H9 (cell line): ENCODE results near the gene RORC. TPM values are rescaled to one million over a fixed set of nuclear protein-coding genes. Genes with fewer than 3 reads are reported as not detected.

ENCODE experiments used
- DNase-seq: peaks from one replicate; pipeline ENCODE4 v3.0.0-alpha.2; 2017
- H2AFZ ChIP-seq: one replicate; pipeline ENCODE4 v1.6.1; 2013; ENCODE audit warnings: mild to moderate bottlenecking, low read length, control low read depth, moderate library complexity
- H2AK5ac ChIP-seq: 2 replicates; pipeline ENCODE4 v1.6.1; 2013; ENCODE audit warnings: low read length, control low read depth, mixed read lengths; ENCODE audit not compliant: insufficient read length
- H2BK120ac ChIP-seq: one replicate; pipeline ENCODE4 v1.6.1; 2013; ENCODE audit warnings: low read depth, mild to moderate bottlenecking, low read length, control low read depth, inconsistent platforms; ENCODE audit not compliant: poor library complexity, severe bottlenecking
- H2BK12ac ChIP-seq: 2 replicates; pipeline ENCODE4 v1.6.1; 2013; ENCODE audit warnings: low read length, control low read depth, mixed read lengths, low read depth; ENCODE audit not compliant: insufficient read length
- H2BK15ac ChIP-seq: 2 replicates; pipeline ENCODE4 v1.6.1; 2013; ENCODE audit warnings: low read depth, low read length, control low read depth
- H2BK20ac ChIP-seq: one replicate; pipeline ENCODE4 v1.6.1; 2013; ENCODE audit warnings: low read depth, mild to moderate bottlenecking, low read length, control low read depth, inconsistent platforms; ENCODE audit not compliant: poor library complexity, severe bottlenecking
- H2BK5ac ChIP-seq: 2 replicates; pipeline ENCODE4 v1.6.1; 2013; ENCODE audit warnings: low read length, control low read depth, mixed read lengths; ENCODE audit not compliant: insufficient read length
- H3K14ac ChIP-seq: 2 replicates; pipeline ENCODE4 v1.6.1; 2013; ENCODE audit warnings: low read length, control low read depth; ENCODE audit not compliant: insufficient read depth
- H3K18ac ChIP-seq: 2 replicates; pipeline ENCODE4 v1.6.1; 2013; ENCODE audit warnings: low read depth, mild to moderate bottlenecking, mixed read lengths, low read length, control low read depth; ENCODE audit not compliant: insufficient read length
- H3K23ac ChIP-seq: 2 replicates; pipeline ENCODE4 v1.6.1; 2013; ENCODE audit warnings: low read length, control low read depth, mixed read lengths, low read depth; ENCODE audit not compliant: insufficient read length
- H3K23me2 ChIP-seq: 2 replicates; pipeline ENCODE4 v1.6.1; 2013; ENCODE audit warnings: low read depth, mild to moderate bottlenecking, mixed read lengths, low read length, control low read depth; ENCODE audit not compliant: insufficient read length, poor library complexity, severe bottlenecking
- H3K27ac ChIP-seq: 2 replicates; pipeline ENCODE4 v1.5.1; 2013; ENCODE audit warnings: low read length, control low read depth, mixed read lengths, low read depth; ENCODE audit not compliant: insufficient read length
- H3K27me3 ChIP-seq: 2 replicates; pipeline ENCODE4 v1.6.1; 2013; ENCODE audit warnings: low read length, control low read depth, inconsistent platforms; ENCODE audit not compliant: insufficient read depth
- H3K4ac ChIP-seq: 2 replicates; pipeline ENCODE4 v1.6.1; 2013; ENCODE audit warnings: low read depth, mild to moderate bottlenecking, control low read depth, inconsistent platforms, low read length, moderate library complexity
- H3K4me1 ChIP-seq: 2 replicates; pipeline ENCODE4 v1.6.1; 2013; ENCODE audit warnings: low read length, control low read depth, inconsistent platforms; ENCODE audit not compliant: insufficient read depth
- H3K4me2 ChIP-seq: 2 replicates; pipeline ENCODE4 v1.6.1; 2013; ENCODE audit warnings: low read length, control low read depth, mixed read lengths; ENCODE audit not compliant: insufficient read length, insufficient read depth
- H3K56ac ChIP-seq: 2 replicates; pipeline ENCODE4 v1.6.1; 2013; ENCODE audit warnings: low read depth, mild to moderate bottlenecking, mixed read lengths, low read length, control low read depth; ENCODE audit not compliant: insufficient read length
- H3K79me1 ChIP-seq: 2 replicates; pipeline ENCODE4 v1.6.1; 2013; ENCODE audit warnings: low read depth, mild to moderate bottlenecking, moderate library complexity, low read length, control low read depth, inconsistent platforms; ENCODE audit not compliant: insufficient read depth, poor library complexity, severe bottlenecking
- H3K79me2 ChIP-seq: 2 replicates; pipeline ENCODE4 v1.6.1; 2013; ENCODE audit warnings: low read length, control low read depth, inconsistent platforms; ENCODE audit not compliant: insufficient read depth
- H3K9ac ChIP-seq: 2 replicates; pipeline ENCODE4 v1.6.1; 2013; ENCODE audit warnings: low read length, control low read depth, mixed read lengths; ENCODE audit not compliant: insufficient read length; ENCODE audit errors: extremely low read depth
- H3K9me3 ChIP-seq: one replicate; pipeline ENCODE4 v1.6.1; 2013; ENCODE audit warnings: low read depth, low read length, inconsistent platforms; ENCODE audit not compliant: control insufficient read depth
- H3T11ph ChIP-seq: one replicate; pipeline ENCODE4 v1.6.1; 2013; ENCODE audit warnings: mild to moderate bottlenecking, low read length, control low read depth, inconsistent platforms
- H4K20me1 ChIP-seq: one replicate; pipeline ENCODE4 v1.6.1; 2013; ENCODE audit not compliant: control insufficient read depth, insufficient read length, insufficient read depth
- H4K5ac ChIP-seq: 2 replicates; pipeline ENCODE4 v1.6.1; 2013; ENCODE audit warnings: low read depth, mild to moderate bottlenecking, mixed read lengths, low read length, control low read depth; ENCODE audit not compliant: insufficient read length
- H4K8ac ChIP-seq: replicated peaks from 2 replicates; pipeline ENCODE4 v1.6.1; 2013; ENCODE audit warnings: low read length, control low read depth, mixed read lengths, low read depth; ENCODE audit not compliant: insufficient read length
- H4K91ac ChIP-seq: 2 replicates; pipeline ENCODE4 v1.6.1; 2013; ENCODE audit warnings: low read depth, mild to moderate bottlenecking, moderate library complexity, mixed read lengths, low read length, control low read depth; ENCODE audit not compliant: insufficient read length
- H3K27ac Mint-ChIP-seq, 3 experiments: 2 replicates in 2 of 3; 3 replicates in 1 of 3; pipeline ENCODE4 v1.8.0; 2020 to 2021; ENCODE audit warnings: mixed read lengths in 3 of 3, mild to moderate bottlenecking in 1 of 3, moderate library complexity in 1 of 3
- H3K27me3 Mint-ChIP-seq: 2 replicates; pipeline ENCODE4 v1.8.0; 2021; ENCODE audit warnings: low read depth, mild to moderate bottlenecking, moderate library complexity, mixed read lengths
- H3K36me3 Mint-ChIP-seq, 3 experiments: 2 replicates in 2 of 3; 3 replicates in 1 of 3; pipeline ENCODE4 v1.8.0; 2020 to 2021; ENCODE audit warnings: low read depth in 3 of 3, mixed read lengths in 3 of 3; ENCODE audit not compliant: insufficient read depth in 1 of 3
- H3K4me1 Mint-ChIP-seq, 2 experiments: 2 replicates each; pipeline ENCODE4 v1.8.0; 2020; ENCODE audit warnings: mixed read lengths in 2 of 2
- H3K4me3 Mint-ChIP-seq, 2 experiments: 2 replicates in 1 of 2; 3 replicates in 1 of 2; pipeline ENCODE4 v1.8.0; 2020 to 2021; ENCODE audit warnings: mild to moderate bottlenecking in 2 of 2, mixed read lengths in 2 of 2, moderate library complexity in 1 of 2
- H3K9me3 Mint-ChIP-seq, 2 experiments: 2 replicates in 1 of 2; 3 replicates in 1 of 2; pipeline ENCODE4 v1.8.0; 2020; ENCODE audit warnings: mild to moderate bottlenecking in 2 of 2, mixed read lengths in 2 of 2, moderate library complexity in 1 of 2
- WGBS: extraction: QIAGEN DNeasy Blood & Tissue Kit; methylation state at CpG from one replicate; pipeline ENCODE4 v1.1.7; 2013; ENCODE audit warnings: missing lambda C conversion rate, low lambda C conversion rate, mixed read lengths; ENCODE audit not compliant: insufficient read length; ENCODE audit errors: extremely low coverage; 5-methylcytosine and 5-hydroxymethylcytosine counted together
- total RNA-seq: library from RNA; stranded (reverse); gene quantifications from 2 replicates; pipeline ENCODE4 v1.2.1, GENCODE V29; 2021
- TF ChIP-seq, protein P1 (sequence below): fragments of 200-600 bp; sonication (generic); conservative IDR thresholded peaks from 3 replicates; pipeline ENCODE4 v1.8.0; 2021; ENCODE audit warnings: antibody characterized with exemption, mild to moderate bottlenecking

The RORC gene
- total RNA-seq, 1 experiment from 2014 or later: 0.52 TPM

DNA sequence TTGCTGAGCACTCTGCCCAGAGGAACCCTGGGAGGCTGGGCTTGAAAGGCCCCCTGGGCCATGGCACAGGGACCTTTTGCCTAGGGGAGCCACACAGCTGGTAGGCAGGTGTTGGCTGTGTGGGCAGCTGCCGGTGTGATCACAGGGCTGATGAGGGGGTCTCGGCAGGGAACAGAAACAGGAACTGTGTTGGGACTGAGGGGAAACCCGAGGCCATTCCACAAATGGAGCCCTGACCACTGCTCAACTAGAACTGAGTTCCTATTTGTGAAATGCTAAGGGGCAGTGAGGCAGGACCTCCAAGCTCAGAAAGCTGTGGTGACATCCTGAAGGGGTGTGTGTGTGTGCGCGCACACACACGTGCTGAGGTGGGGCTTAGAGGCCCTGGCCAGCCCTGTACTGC is 28.3 kb upstream of the RORC start:
- H2BK120ac ChIP-seq: no peak overlapping the region
- H3K4me2 ChIP-seq: no peak overlapping the region
- no CpG with 5 or more reads among the region's 6 CpGs for WGBS
- Mint-ChIP-seq H3K4me3 (no peak overlapping the region), H3K36me3 (no peaks in the 10 kb centered on the region), H3K4me1 (peaks cover 19 to 25% of the 10 kb centered on the region in 2 experiments), H3K27me3 (peaks cover 99% of the 10 kb centered on the region), H3K9me3 (no peaks in the 10 kb centered on the region; a peak in 1 of 5 replicates), H3K27ac (no peak overlapping the region)
- TF ChIP-seq, protein P1, sequence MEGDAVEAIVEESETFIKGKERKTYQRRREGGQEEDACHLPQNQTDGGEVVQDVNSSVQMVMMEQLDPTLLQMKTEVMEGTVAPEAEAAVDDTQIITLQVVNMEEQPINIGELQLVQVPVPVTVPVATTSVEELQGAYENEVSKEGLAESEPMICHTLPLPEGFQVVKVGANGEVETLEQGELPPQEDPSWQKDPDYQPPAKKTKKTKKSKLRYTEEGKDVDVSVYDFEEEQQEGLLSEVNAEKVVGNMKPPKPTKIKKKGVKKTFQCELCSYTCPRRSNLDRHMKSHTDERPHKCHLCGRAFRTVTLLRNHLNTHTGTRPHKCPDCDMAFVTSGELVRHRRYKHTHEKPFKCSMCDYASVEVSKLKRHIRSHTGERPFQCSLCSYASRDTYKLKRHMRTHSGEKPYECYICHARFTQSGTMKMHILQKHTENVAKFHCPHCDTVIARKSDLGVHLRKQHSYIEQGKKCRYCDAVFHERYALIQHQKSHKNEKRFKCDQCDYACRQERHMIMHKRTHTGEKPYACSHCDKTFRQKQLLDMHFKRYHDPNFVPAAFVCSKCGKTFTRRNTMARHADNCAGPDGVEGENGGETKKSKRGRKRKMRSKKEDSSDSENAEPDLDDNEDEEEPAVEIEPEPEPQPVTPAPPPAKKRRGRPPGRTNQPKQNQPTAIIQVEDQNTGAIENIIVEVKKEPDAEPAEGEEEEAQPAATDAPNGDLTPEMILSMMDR: no peak
- H3K14ac ChIP-seq: no peak overlapping the region
- H3K23me2 ChIP-seq: no peaks in the 10 kb centered on the region
- no peaks in the 10 kb centered on the region for H3K79me1 ChIP-seq
- no peak overlapping the region for H2BK5ac ChIP-seq
- no peak overlapping the region for H3K18ac ChIP-seq
- no peak for DNase-seq
- no peak overlapping the region for H3K23ac ChIP-seq
- no peak overlapping the region for H4K8ac ChIP-seq
- H2AFZ ChIP-seq: no peak overlapping the region
- no peak overlapping the region for H2AK5ac ChIP-seq
- H2BK12ac ChIP-seq: no peak overlapping the region
- H3K4ac ChIP-seq: no peak overlapping the region
- H3K4me1 ChIP-seq: no peaks in the 10 kb centered on the region; the same call in 1 of the 2 replicates
- H4K91ac ChIP-seq: no peak overlapping the region
- H3K27me3 ChIP-seq: peaks cover 39% of the 10 kb centered on the region
- no peak overlapping the region for H3K27ac ChIP-seq
- H4K20me1 ChIP-seq: no peaks in the 10 kb centered on the region
- no peak overlapping the region for H2BK20ac ChIP-seq
- no peak overlapping the region for H3K56ac ChIP-seq
- no peak overlapping the region for H4K5ac ChIP-seq
- H3K9ac ChIP-seq: no peak overlapping the region
- no peaks in the 10 kb centered on the region for H3K79me2 ChIP-seq
- H3K9me3 ChIP-seq: no peaks in the 10 kb centered on the region
- H3T11ph ChIP-seq: no peak overlapping the region
- H2BK15ac ChIP-seq: no peak overlapping the region
